Testis (tissue), 2 donors: ENCODE results near the gene TNFAIP6.

Experiments
- POLR2A ChIP-seq: fragments of 450-650 bp; IDR thresholded peaks from one replicate; pipeline ENCODE4 v1.6.1; 2017; ENCODE audit warnings: antibody characterized with exemption, mild to moderate bottlenecking, moderate library complexity
- TF ChIP-seq, protein P1 (sequence below), 3 experiments: fragments of 450-650 bp in 2 of 3; fragments of 200-600 bp in 1 of 3; sonication (generic) in 1 of 3; IDR thresholded peaks; one replicate each; pipeline ENCODE4 v1.5.1; 2016 to 2019; ENCODE audit warnings: antibody characterized with exemption in 3 of 3, mild to moderate bottlenecking in 2 of 3, moderate library complexity in 1 of 3

GRCh38 chr2:151422917-151423439 lies 65.6 kb downstream of the TNFAIP6 start:
- TF ChIP-seq, protein P1, sequence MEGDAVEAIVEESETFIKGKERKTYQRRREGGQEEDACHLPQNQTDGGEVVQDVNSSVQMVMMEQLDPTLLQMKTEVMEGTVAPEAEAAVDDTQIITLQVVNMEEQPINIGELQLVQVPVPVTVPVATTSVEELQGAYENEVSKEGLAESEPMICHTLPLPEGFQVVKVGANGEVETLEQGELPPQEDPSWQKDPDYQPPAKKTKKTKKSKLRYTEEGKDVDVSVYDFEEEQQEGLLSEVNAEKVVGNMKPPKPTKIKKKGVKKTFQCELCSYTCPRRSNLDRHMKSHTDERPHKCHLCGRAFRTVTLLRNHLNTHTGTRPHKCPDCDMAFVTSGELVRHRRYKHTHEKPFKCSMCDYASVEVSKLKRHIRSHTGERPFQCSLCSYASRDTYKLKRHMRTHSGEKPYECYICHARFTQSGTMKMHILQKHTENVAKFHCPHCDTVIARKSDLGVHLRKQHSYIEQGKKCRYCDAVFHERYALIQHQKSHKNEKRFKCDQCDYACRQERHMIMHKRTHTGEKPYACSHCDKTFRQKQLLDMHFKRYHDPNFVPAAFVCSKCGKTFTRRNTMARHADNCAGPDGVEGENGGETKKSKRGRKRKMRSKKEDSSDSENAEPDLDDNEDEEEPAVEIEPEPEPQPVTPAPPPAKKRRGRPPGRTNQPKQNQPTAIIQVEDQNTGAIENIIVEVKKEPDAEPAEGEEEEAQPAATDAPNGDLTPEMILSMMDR (IDR thresholded peaks at IDR 0.05), result no peak
- no peak for TF ChIP-seq POLR2A
